K562 (cell line): ENCODE results near the gene INPPL1. TPM values are rescaled to one million over a fixed set of nuclear protein-coding genes. Genes with fewer than 3 reads are reported as not detected.

ENCODE experiments used
- ARID2 ChIP-seq: fragments of 450-650 bp; IDR thresholded peaks from 2 replicates; pipeline ENCODE4 v1.6.1; 2017; ENCODE audit warnings: antibody characterized with exemption, mild to moderate bottlenecking
- ATF3 ChIP-seq, 2 experiments: fragments of 450-650 bp in 1 of 2; sonication (generic) in 1 of 2; formaldehyde crosslinking in 1 of 2; IDR thresholded peaks in 1 of 2; conservative IDR thresholded peaks in 1 of 2; 2 replicates each; pipeline versions ENCODE4 v1.6.1 to v1.8.1; 2016 to 2023; ENCODE audit warnings: mild to moderate bottlenecking in 2 of 2, moderate library complexity in 2 of 2, inconsistent platforms in 1 of 2, missing genetic modification reagents in 1 of 2
- CTCF ChIP-seq, 3 experiments: IDR thresholded peaks in 2 of 3; conservative IDR thresholded peaks in 1 of 3; 2 replicates each; pipeline ENCODE4 v1.5.1; 2011 to 2012; ENCODE audit warnings: low read length in 3 of 3, mild to moderate bottlenecking in 3 of 3, control low read depth in 2 of 3, improper control_type of control experiment in 1 of 3, inconsistent platforms in 1 of 3, low read depth in 1 of 3, mixed read lengths in 1 of 3, moderate library complexity in 1 of 3; ENCODE audit not compliant: insufficient read depth in 2 of 3
- FIP1L1 ChIP-seq: fragments of 200-400 bp; formaldehyde crosslinking; IDR thresholded peaks from 2 replicates; pipeline ENCODE4 v1.6.1; 2018; ENCODE audit warnings: mild to moderate bottlenecking, low read depth, low read length; ENCODE audit not compliant: poor library complexity, severe bottlenecking
- HMGN3 ChIP-seq: IDR thresholded peaks from 2 replicates; pipeline ENCODE4 v1.6.1; 2011; ENCODE audit warnings: borderline replicate concordance, low read depth, mild to moderate bottlenecking, mixed read lengths, low read length; ENCODE audit not compliant: insufficient read length; ENCODE audit errors: extremely low read depth
- MTA3 ChIP-seq: fragments of 450-650 bp; formaldehyde crosslinking; IDR thresholded peaks from 2 replicates; pipeline ENCODE4 v1.6.1; 2017; ENCODE audit warnings: mild to moderate bottlenecking, borderline replicate concordance
- MYC ChIP-seq, 2 experiments: fragments of 250-450 bp in 1 of 2; sonication (Bioruptor Pico) in 1 of 2; IDR thresholded peaks; 2 replicates each; pipeline versions ENCODE4 v1.5.1 to v1.6.1; 2012 to 2021; ENCODE audit warnings: low read depth in 2 of 2, borderline replicate concordance in 1 of 2, improper control_type of control experiment in 1 of 2, low read length in 1 of 2, mild to moderate bottlenecking in 1 of 2, moderate library complexity in 1 of 2
- POLR2A ChIP-seq: fragments of 450-650 bp; conservative IDR thresholded peaks from 2 replicates; pipeline ENCODE4 v1.6.1; 2016
- POLR3A ChIP-seq: IDR thresholded peaks from 2 replicates; pipeline ENCODE4 v1.6.1; 2011; ENCODE audit warnings: borderline replicate concordance, mild to moderate bottlenecking, moderate library complexity; ENCODE audit not compliant: insufficient read length, insufficient read depth; ENCODE audit errors: extremely low read depth
- SMAD2 ChIP-seq: fragments of 150-350 bp; IDR thresholded peaks from 2 replicates; pipeline ENCODE4 v1.6.1; 2014; ENCODE audit warnings: low read depth, mild to moderate bottlenecking, low read length
- UBTF ChIP-seq, 2 experiments: IDR thresholded peaks; 2 replicates each; pipeline ENCODE4 v1.6.1; 2012; ENCODE audit warnings: improper control_type of control experiment in 2 of 2, low read depth in 2 of 2, low read length in 2 of 2, borderline replicate concordance in 1 of 2
- ZBTB12 ChIP-seq: fragments of 250-450 bp; sonication (Bioruptor Pico); IDR thresholded peaks from 2 replicates; pipeline ENCODE4 v1.4.0; 2020
- ZNF609 ChIP-seq: sonication (generic); formaldehyde crosslinking; IDR thresholded peaks from 2 replicates; pipeline ENCODE4 v1.8.1; 2023; ENCODE audit warnings: missing genetic modification reagents, mild to moderate bottlenecking, borderline replicate concordance
- polyA plus RNA-seq, 8 experiments: library from polyadenylated mRNA; depleted of rRNA in 4 of 8; stranded (reverse) in 5 of 8; unstranded in 3 of 8; fragments of >200 nt; fragmentation: Nextera tagmentation in 2 of 8; fragmentation: Illumina TruSeq in 1 of 8; extraction: Ambion mirVana in 2 of 8; extraction: Trizol in 1 of 8; gene quantifications; 2 replicates each; pipeline versions ENCODE4 v1.2.1 to v1.2.3, GENCODE V29; 2011 to 2014; ENCODE audit warnings: inconsistent platforms in 1 of 8, missing spikeins in 1 of 8
- total RNA-seq, 7 experiments: library from RNA; depleted of rRNA in 6 of 7; stranded (reverse); fragments of >200 nt in 6 of 7; fragmentation: Illumina TruSeq in 2 of 7; extraction: Trizol in 2 of 7; gene quantifications; 2 replicates each; pipeline versions ENCODE4 v1.2.1 to v1.2.3, GENCODE V29; 2011 to 2021; ENCODE audit warnings: low replicate concordance in 1 of 7

The INPPL1 gene
- total and polyA plus RNA-seq, 9 of the 15 experiments (the other 6 are each of a cell fraction or from before 2014, with no cell fraction given), result 0.55 to 137 (median 61.6) TPM

- TF ChIP-seq ZNF609 (no peak), UBTF (IDR thresholded peaks at IDR 0.05; ENCODE audit: borderline replicate concordance in 1 of 2, low read depth in 2 of 2, low read length in 2 of 2) (peak; percentile 56 to 76; a peak in 3 of 4 replicates), HMGN3 (peak; percentile 89), ARID2 (no peak), ZBTB12 (CRISPR knock-in tag) (no peak), SMAD2 (no peak), MYC (IDR thresholded peaks at IDR 0.05; ENCODE audit: low read depth, low read length) (peak; percentile 40; the same call in 1 of the 2 replicates), MYC (CRISPR knock-in tag; IDR thresholded peaks at IDR 0.05; ENCODE audit: borderline replicate concordance, low read depth) (peak; percentile 60; the same call in 1 of the 2 replicates), CTCF (IDR thresholded peaks at IDR 0.05 in 2 of 3, conservative IDR thresholded peaks at IDR 0.05 in 1 of 3; ENCODE audit: insufficient read depth in 2 of 3, low read depth in 1 of 3, low read length in 3 of 3) (peak in 2 of 3 experiments; percentile 30 to 38; a peak in 2 of 6 replicates), FIP1L1 (peak; percentile 36), POLR3A (no peak), ATF3 (IDR thresholded peaks at IDR 0.05) (no peak), ATF3 (CRISPR knock-in tag; conservative IDR thresholded peaks at IDR 0.05) (no peak), MTA3 (peak; percentile 53; the same call in 1 of the 2 replicates), POLR2A (peak; percentile 74)
Measured at GRCh38 chr11:72222907-72223614, 1.5 kb upstream of the INPPL1 start (continued).
